ENCODE data around the gene PKP4.

GRCh38 chr2:158569284-158569683 lies 112.5 kb downstream of the PKP4 start:
- TF ChIP-seq EZH2 (IDR thresholded peaks at IDR 0.05; ENCODE audit: insufficient read depth, poor library complexity, severe bottlenecking) (no peak), EZH2phosphoT487 (IDR thresholded peaks at IDR 0.05; ENCODE audit: insufficient read depth, low read depth) (no peak)

Measured in GM23248 (cell line).